Lung (tissue), 12 donors: ENCODE data around the gene TPRKB. TPM values are rescaled to one million over a fixed set of nuclear protein-coding genes. Genes with fewer than 3 reads are reported as not detected.

Experiments used
- ATAC-seq: fragments of 200-7000 bp; cut with Tn5 transposase; one replicate; pipeline ENCODE4 v1.9.1; 2020; ENCODE audit warnings: moderate number of reproducible peaks; ENCODE audit not compliant: insufficient read depth, low FRiP score
- DNase-seq, 3 donors: peaks; one replicate each; pipeline ENCODE4 v3.0.0-alpha.2; 2013 to 2017
- H3K27ac ChIP-seq, 2 donors: one replicate each; pipeline ENCODE4 v1.5.1; 2013; ENCODE audit warnings: mild to moderate bottlenecking in 2 of 2, moderate library complexity in 2 of 2, control low read depth in 1 of 2, inconsistent platforms in 1 of 2, low read depth in 1 of 2, low read length in 1 of 2
- H3K27me3 ChIP-seq, 3 donors: one replicate each; pipeline ENCODE4 v1.5.1; 2013; ENCODE audit warnings: low read length in 2 of 3; ENCODE audit not compliant: control insufficient read depth in 3 of 3, insufficient read depth in 3 of 3
- H3K36me3 ChIP-seq, 4 donors: one replicate each; pipeline ENCODE4 v1.5.1; 2013; ENCODE audit warnings: low read length in 4 of 4, mild to moderate bottlenecking in 1 of 4, moderate library complexity in 1 of 4; ENCODE audit not compliant: control insufficient read depth in 4 of 4, insufficient read depth in 4 of 4
- H3K4me1 ChIP-seq, 5 donors: one replicate each; pipeline ENCODE4 v1.5.1; 2013; ENCODE audit warnings: low read length in 5 of 5, mild to moderate bottlenecking in 2 of 5, moderate library complexity in 1 of 5; ENCODE audit not compliant: control insufficient read depth in 5 of 5, insufficient read depth in 5 of 5
- H3K4me3 ChIP-seq: one replicate; pipeline ENCODE4 v1.5.1; 2013; ENCODE audit warnings: mild to moderate bottlenecking, control low read depth, moderate library complexity
- H3K9ac ChIP-seq, 2 donors: one replicate each; pipeline ENCODE4 v1.5.1; 2013; ENCODE audit warnings: low read length in 2 of 2, control low read depth in 1 of 2; ENCODE audit not compliant: insufficient read depth in 1 of 2
- H3K9me3 ChIP-seq, 4 donors: one replicate each; pipeline ENCODE4 v1.5.1; 2013; ENCODE audit warnings: low read length in 3 of 4, mild to moderate bottlenecking in 1 of 4, moderate library complexity in 1 of 4; ENCODE audit not compliant: control insufficient read depth in 4 of 4, insufficient read depth in 3 of 4
- WGBS, 2 donors: extraction: QIAGEN DNeasy Blood & Tissue Kit; methylation state at CpG; one replicate each; pipeline ENCODE4 v1.1.7; 2013; 5-methylcytosine and 5-hydroxymethylcytosine counted together
- polyA plus RNA-seq, 2 donors: library from polyadenylated mRNA; stranded (reverse); fragments of 200-250 nt; gene quantifications; one replicate each; pipeline ENCODE4 v1.2.1, GENCODE V29; 2013
- total RNA-seq, 2 donors: library from RNA; depleted of rRNA in 1 of 2; stranded (reverse); fragments of >200 nt in 1 of 2; gene quantifications; one replicate each; pipeline ENCODE4 v1.2.1, GENCODE V29; 2014 to 2021
- TF ChIP-seq, protein P1 (sequence below): IDR thresholded peaks from 2 replicates; pipeline ENCODE4 v1.5.1; 2012; ENCODE audit warnings: mild to moderate bottlenecking; ENCODE audit errors: control extremely low read depth, extremely low read depth
- donor health status: control.
- donor health status: control.
- donor health status: Bipolar disorder and iron deficiency.
- donor health status: healthy.
- donor health status: DM: yes; HTN: yes; CAD: no.

TPRKB gene
- total and polyA plus RNA-seq, 4 donors, result 15.1 to 54.2 (median 25.6) TPM

DNA sequence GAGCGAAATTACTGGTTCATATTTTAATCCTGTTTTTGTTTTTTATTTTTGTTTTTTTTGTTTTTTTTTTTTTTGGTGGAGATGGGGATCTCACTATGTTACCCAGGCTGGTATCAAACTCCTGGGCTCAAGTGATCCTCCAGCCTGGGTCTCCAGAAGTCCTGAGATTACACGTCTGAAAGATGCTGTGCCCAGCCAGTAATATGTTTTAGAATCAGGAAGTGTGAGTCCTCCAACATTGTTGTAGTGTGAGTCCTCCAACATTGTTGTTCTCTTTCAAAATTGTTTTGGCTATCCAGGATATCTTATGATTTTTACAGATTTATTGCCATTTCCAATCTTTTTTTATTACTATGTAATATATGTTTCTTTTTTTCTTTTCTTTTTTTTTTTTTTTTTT lies 23.1 kb downstream of the TPRKB start:
- H3K9me3 ChIP-seq, result peaks cover 0 to 3% (median 0%) of the 10 kb centered on the region in 4 donors
- DNase-seq (no peak), ATAC-seq (no peak)
- peaks cover 0 to 2% (median 2%) of the 10 kb centered on the region in 3 donors for H3K27me3 ChIP-seq
- no peak overlapping the region for H3K4me3 ChIP-seq
- no peak overlapping the region for H3K27ac ChIP-seq
- TF ChIP-seq, protein P1, sequence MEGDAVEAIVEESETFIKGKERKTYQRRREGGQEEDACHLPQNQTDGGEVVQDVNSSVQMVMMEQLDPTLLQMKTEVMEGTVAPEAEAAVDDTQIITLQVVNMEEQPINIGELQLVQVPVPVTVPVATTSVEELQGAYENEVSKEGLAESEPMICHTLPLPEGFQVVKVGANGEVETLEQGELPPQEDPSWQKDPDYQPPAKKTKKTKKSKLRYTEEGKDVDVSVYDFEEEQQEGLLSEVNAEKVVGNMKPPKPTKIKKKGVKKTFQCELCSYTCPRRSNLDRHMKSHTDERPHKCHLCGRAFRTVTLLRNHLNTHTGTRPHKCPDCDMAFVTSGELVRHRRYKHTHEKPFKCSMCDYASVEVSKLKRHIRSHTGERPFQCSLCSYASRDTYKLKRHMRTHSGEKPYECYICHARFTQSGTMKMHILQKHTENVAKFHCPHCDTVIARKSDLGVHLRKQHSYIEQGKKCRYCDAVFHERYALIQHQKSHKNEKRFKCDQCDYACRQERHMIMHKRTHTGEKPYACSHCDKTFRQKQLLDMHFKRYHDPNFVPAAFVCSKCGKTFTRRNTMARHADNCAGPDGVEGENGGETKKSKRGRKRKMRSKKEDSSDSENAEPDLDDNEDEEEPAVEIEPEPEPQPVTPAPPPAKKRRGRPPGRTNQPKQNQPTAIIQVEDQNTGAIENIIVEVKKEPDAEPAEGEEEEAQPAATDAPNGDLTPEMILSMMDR, result no peak
- H3K4me1 ChIP-seq, result no peaks in the 10 kb centered on the region
- no peak overlapping the region for H3K9ac ChIP-seq
- H3K36me3 ChIP-seq, result no peaks in the 10 kb centered on the region
- WGBS, 2 donors, result 87 to 93% methylated on average over 2 of the region's 2 CpGs

DNA sequence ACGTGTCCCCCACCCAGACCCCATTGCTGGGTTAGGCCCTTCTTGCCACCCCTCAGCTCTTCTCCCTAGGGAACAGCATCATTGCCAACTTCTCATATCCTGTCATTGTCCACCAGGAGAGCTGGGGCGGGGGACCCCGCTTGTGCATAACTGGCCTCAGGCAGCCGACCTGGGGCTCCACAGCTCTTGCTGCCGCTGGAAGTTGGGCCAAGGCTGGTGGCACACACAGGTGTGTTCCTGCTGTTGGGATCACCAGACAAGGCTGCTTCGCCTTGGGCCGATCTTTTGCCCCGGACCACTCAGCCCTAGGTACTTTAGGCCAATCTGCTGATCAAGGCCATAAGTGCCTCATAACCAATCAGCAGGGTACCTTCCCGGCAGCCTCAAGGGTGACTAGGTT lies 28.6 kb downstream of the TPRKB start:
- Histone ChIP-seq H3K4me3 (no peak overlapping the region), H3K4me1 (peaks cover 0 to 5% (median 0%) of the 10 kb centered on the region in 5 donors), H3K36me3 (no peaks in the 10 kb centered on the region), H3K9ac (no peak overlapping the region), H3K27ac (no peak overlapping the region), H3K9me3 (no peaks in the 10 kb centered on the region), H3K27me3 (peaks cover 0 to 2% (median 0%) of the 10 kb centered on the region in 3 donors)
- TF ChIP-seq, protein P1, result no peak
- WGBS, 2 donors, result 95 to 96% methylated on average over 9 of the region's 9 CpGs
- DNase-seq (no peak), ATAC-seq (no peak)

DNA sequence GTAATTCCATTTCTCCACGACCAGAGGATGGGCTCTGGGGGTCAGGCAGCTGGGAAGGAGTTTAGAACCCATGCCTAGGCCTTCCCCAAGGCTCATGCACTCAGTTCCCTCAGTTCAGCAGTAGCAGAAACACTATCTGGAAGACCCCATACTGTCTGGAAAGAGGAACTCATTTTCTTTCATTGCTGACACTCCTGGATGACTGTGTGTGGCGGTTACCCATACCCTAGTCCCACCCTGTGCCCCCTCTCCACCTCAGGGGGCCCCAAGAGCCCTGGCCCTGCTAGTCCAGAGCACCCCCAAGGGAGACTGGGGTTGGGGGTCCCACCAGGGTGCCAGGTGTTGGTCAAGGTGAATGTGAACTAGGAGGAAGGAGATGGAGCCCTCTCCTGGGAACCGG lies 29.5 kb downstream of the TPRKB start:
- 65 to 85% methylated on average over 3 of the region's 3 CpGs for WGBS, 2 donors
- Histone ChIP-seq H3K27me3 (peaks cover 0 to 2% (median 0%) of the 10 kb centered on the region in 3 donors), H3K36me3 (no peaks in the 10 kb centered on the region), H3K9me3 (no peaks in the 10 kb centered on the region), H3K27ac (no peak overlapping the region), H3K4me1 (peaks cover 0 to 8% (median 0%) of the 10 kb centered on the region in 5 donors), H3K4me3 (no peak overlapping the region), H3K9ac (no peak overlapping the region)
- TF ChIP-seq, protein P1, result no peak
- DNase-seq (no peak), ATAC-seq (no peak)

DNA sequence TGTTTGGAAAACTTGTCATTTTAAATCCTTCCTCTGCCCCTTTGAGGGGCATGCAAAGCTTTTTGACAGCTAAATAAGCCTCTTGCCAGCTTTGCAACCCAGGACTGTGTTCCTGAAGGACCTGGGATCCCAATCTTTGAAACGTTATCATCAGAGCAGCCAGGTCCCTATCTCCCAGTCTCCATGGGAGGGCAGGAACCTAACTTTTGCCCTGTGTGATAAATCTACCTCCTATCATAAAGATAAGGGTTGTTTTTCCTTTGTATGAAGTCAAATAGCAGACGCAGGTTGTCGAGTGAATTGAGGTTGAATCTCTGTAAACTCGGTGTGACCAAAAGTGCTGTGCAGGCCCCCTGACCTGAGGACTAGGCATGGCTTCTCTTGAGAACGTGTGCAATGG lies 30.1 kb downstream of the TPRKB start:
- Histone ChIP-seq H3K9me3 (no peaks in the 10 kb centered on the region), H3K9ac (no peak overlapping the region), H3K4me3 (no peak overlapping the region), H3K27me3 (peaks cover 0 to 2% (median 0%) of the 10 kb centered on the region in 3 donors), H3K36me3 (no peaks in the 10 kb centered on the region), H3K4me1 (peaks cover 0 to 12% (median 5%) of the 10 kb centered on the region in 5 donors), H3K27ac (no peak overlapping the region)
- WGBS, 2 donors, result 61 to 80% methylated on average over 5 of the region's 5 CpGs
- ATAC-seq, result no peak
- DNase-seq, result no peak
- TF ChIP-seq, protein P1, result no peak
